Pancreas (tissue), 10 donors: ENCODE results near the gene SLFNL1. TPM values are rescaled to one million over a fixed set of nuclear protein-coding genes. Genes with fewer than 3 reads are reported as not detected.
A peak's percentile ranks its signal among the peaks of the same experiment; 100 is the strongest.

Experiments used
- ATAC-seq, 4 donors: fragments of 200-7000 bp; cut with Tn5 transposase; one replicate each; pipeline versions ENCODE4 v1.8.0 to v1.9.1; 2020; ENCODE audit warnings: mild to moderate bottlenecking in 4 of 4, moderate library complexity in 4 of 4
- DNase-seq, 6 donors: peaks; one replicate each; pipeline ENCODE4 v3.0.0-alpha.2; 2020
- FAIRE-seq: peaks from 2 replicates; lab custom pipeline; 2012; peaks lifted over from hg19 to GRCh38; lab: Jason Lieb, UNC
- H3K27ac ChIP-seq, 4 donors: fragments of 200-600 bp; sonication (generic); 1 replicate in 3 of 4; 2 replicates in 1 of 4; pipeline versions ENCODE4 v1.5.0 to v1.8.0; 2020
- H3K27me3 ChIP-seq, 4 donors: fragments of 200-600 bp; one replicate each; pipeline ENCODE4 v1.8.0; 2021
- H3K36me3 ChIP-seq, 3 donors: fragments of 200-600 bp; sonication (generic) in 1 of 3; one replicate each; pipeline versions ENCODE4 v1.5.0 to v1.8.0; 2020 to 2021
- H3K4me1 ChIP-seq, 3 donors: fragments of 200-600 bp; one replicate each; pipeline ENCODE4 v1.8.0; 2021
- H3K4me3 ChIP-seq, 4 donors: fragments of 200-600 bp; sonication (generic) in 2 of 4; one replicate each; pipeline versions ENCODE4 v1.5.0 to v1.8.0; 2020 to 2021
- H3K9me3 ChIP-seq, 4 donors: fragments of 200-600 bp; one replicate each; pipeline ENCODE4 v1.8.0; 2021
- CTCF ChIP-seq, 4 donors: fragments of 200-600 bp; sonication (generic) in 3 of 4; IDR thresholded peaks; one replicate each; pipeline versions ENCODE4 v1.5.0 to v1.8.0; 2021; ENCODE audit warnings: antibody characterized with exemption in 4 of 4
- WGBS, 2 donors: extraction: QIAGEN DNeasy Blood & Tissue Kit; methylation state at CpG; one replicate each; pipeline ENCODE4 v1.1.7; 2013; 5-methylcytosine and 5-hydroxymethylcytosine counted together
- intact Hi-C, 3 donors: fragments of 100-400 bp; cut with DNase I; formaldehyde crosslinking; loops; one replicate each; pipeline versions ENCODE4 v1.11.1 to v1.14.2; 2022
- polyA plus RNA-seq, 2 donors: library from polyadenylated mRNA; stranded (reverse); fragments of 200-250 nt; gene quantifications; one replicate each; pipeline ENCODE4 v1.2.3, GENCODE V29; 2013
- total RNA-seq, 6 donors: library from RNA; stranded (reverse); fragmentation: NEBNext Ultra II Directional in 4 of 6; extraction: Animal tissue kit (Norgen Biotek cat#: 25700) in 4 of 6; gene quantifications; one replicate each; pipeline versions ENCODE4 v1.2.1 to v1.2.4, GENCODE V29; 2021 to 2023
- donor health status: healthy with polysubstance abuse.
- donor health status: DM: no; HTN: no; CAD: no; lungs with moderate emphysema.
- donor health status: DM: no; HTN: no; CAD: no.
- donor health status: control.
- donor health status: control.
- donor health status: Bipolar disorder and iron deficiency.
- donor health status: DM: yes; HTN: yes; CAD: no.
- donor health status: DM: no; HTN: no; CAD: no.
- donor health status: DM: no; HTN: no; CAD: no.
- donor health status: DM: yes; HTN: yes; CAD: no.

Gene SLFNL1
- total and polyA plus RNA-seq, 8 donors: 0.18 to 1.4 (median 0.46) TPM

GRCh38 chr1:41037116-41037903 is 15.8 kb upstream of the SLFNL1 start:
- TF ChIP-seq CTCF (IDR thresholded peaks at IDR 0.05): no peak
- DNase-seq (no peak), ATAC-seq (no peak), FAIRE-seq (no peak)
- H3K27ac ChIP-seq: no peak overlapping the region
- H3K4me1 ChIP-seq: no peaks in the 10 kb centered on the region
- no peaks in the 10 kb centered on the region for H3K9me3 ChIP-seq
- 94 to 100% methylated on average over 3 of the region's 3 CpGs for WGBS, 2 donors
- intact Hi-C loops: no loop called here
- peaks cover 0 to 50% (median 0%) of the 10 kb centered on the region in 3 donors for H3K36me3 ChIP-seq
- no peaks in the 10 kb centered on the region for H3K27me3 ChIP-seq
- no peak overlapping the region for H3K4me3 ChIP-seq

- WGBS, 2 donors: 98% methylated on average over 3 of the region's 3 CpGs
- DNase-seq (no peak), FAIRE-seq (no peak), ATAC-seq (no peak)
- Histone ChIP-seq H3K36me3 (peaks cover 0 to 47% (median 4%) of the 10 kb centered on the region in 3 donors), H3K27ac (no peak overlapping the region), H3K4me1 (no peaks in the 10 kb centered on the region), H3K9me3 (no peaks in the 10 kb centered on the region), H3K27me3 (no peaks in the 10 kb centered on the region), H3K4me3 (no peak overlapping the region)
- intact Hi-C loops: no loop called here
- no peak for TF ChIP-seq CTCF (IDR thresholded peaks at IDR 0.05)
Measured at GRCh38 chr1:41033272-41033671, 11.7 kb upstream of the SLFNL1 start.

GRCh38 chr1:41032147-41032546 is 10.6 kb upstream of the SLFNL1 start:
- TF ChIP-seq CTCF (IDR thresholded peaks at IDR 0.05): no peak
- Histone ChIP-seq H3K9me3 (no peaks in the 10 kb centered on the region), H3K36me3 (peaks cover 0 to 55% (median 4%) of the 10 kb centered on the region in 3 donors), H3K27me3 (no peaks in the 10 kb centered on the region), H3K4me3 (no peak overlapping the region), H3K27ac (no peak overlapping the region), H3K4me1 (no peaks in the 10 kb centered on the region)
- 67 to 70% methylated on average over 2 of the region's 2 CpGs for WGBS, 2 donors
- intact Hi-C loops: no loop called here
- ATAC-seq: no peak
- FAIRE-seq: no peak
- DNase-seq: no peak

GRCh38 chr1:41030872-41031616 is 9.5 kb upstream of the SLFNL1 start:
- peaks cover 0 to 47% (median 4%) of the 10 kb centered on the region in 3 donors for H3K36me3 ChIP-seq
- intact Hi-C loops: no loop called here

More at GRCh38 chr1:41030872-41031616, 9.5 kb upstream of the SLFNL1 start:
- WGBS, 2 donors: 75 to 79% methylated on average over 8 of the region's 8 CpGs
- DNase-seq (no peak), ATAC-seq (peak in 3 of 4 donors; percentile 11 to 62 (median 52)), FAIRE-seq (no peak)
- no peaks in the 10 kb centered on the region for H3K9me3 ChIP-seq
- H3K27me3 ChIP-seq: no peaks in the 10 kb centered on the region
- H3K4me1 ChIP-seq: no peaks in the 10 kb centered on the region
- no peak for TF ChIP-seq CTCF (IDR thresholded peaks at IDR 0.05)
- H3K4me3 ChIP-seq: no peak overlapping the region
- H3K27ac ChIP-seq: no peak overlapping the region
